ENCODE results near the gene PTPRG.
"Not testable (repeated sequence)": the region's sequence is repeated elsewhere in the genome, so short reads cannot be mapped to it uniquely, and the experiment has no call there.

Gene PTPRG

GRCh38 chr3:61808526-61808925, 247.2 kb downstream of the PTPRG start:
- no peak for DNase-seq

- no peak for DNase-seq
These were observed 247.6 kb downstream of the PTPRG start for GRCh38 chr3:61808999-61809398.

GRCh38 chr3:61809879-61810278, 248.5 kb downstream of the PTPRG start:
- DNase-seq = peak; percentile 69

GRCh38 chr3:61810953-61811497, 249.7 kb downstream of the PTPRG start:
- DNase-seq = no peak

- no peak for DNase-seq
These were observed 250.3 kb downstream of the PTPRG start for GRCh38 chr3:61811652-61812051.

- DNase-seq = no peak
These were observed 250.7 kb downstream of the PTPRG start for GRCh38 chr3:61812085-61812484.

GRCh38 chr3:61812517-61812916, 251.1 kb downstream of the PTPRG start:
- DNase-seq = no peak

- DNase-seq = no peak
These were observed 252.3 kb downstream of the PTPRG start for GRCh38 chr3:61813636-61814035.

GRCh38 chr3:61814674-61815073, 253.3 kb downstream of the PTPRG start:
- no peak for DNase-seq

GRCh38 chr3:61816304-61816703, 254.9 kb downstream of the PTPRG start:
- not testable (repeated sequence) for DNase-seq

- DNase-seq = no peak
These were observed 258.5 kb downstream of the PTPRG start for GRCh38 chr3:61819861-61820260.

- DNase-seq = no peak
These were observed 259.1 kb downstream of the PTPRG start for GRCh38 chr3:61820306-61820992.

GRCh38 chr3:61821823-61822251, 260.5 kb downstream of the PTPRG start:
- DNase-seq = no peak

- no peak for DNase-seq
These were observed 261.2 kb downstream of the PTPRG start for GRCh38 chr3:61822588-61822987.

- no peak for DNase-seq
These were observed 263.3 kb downstream of the PTPRG start for GRCh38 chr3:61824553-61825135.

GRCh38 chr3:61826161-61826560, 264.8 kb downstream of the PTPRG start:
- DNase-seq = no peak

- DNase-seq = no peak
These were observed 267.0 kb downstream of the PTPRG start for GRCh38 chr3:61828184-61828874.

- no peak for DNase-seq
These were observed 267.7 kb downstream of the PTPRG start for GRCh38 chr3:61828880-61829721.

GRCh38 chr3:61829722-61830350, 268.5 kb downstream of the PTPRG start:
- no peak for DNase-seq

GRCh38 chr3:61831973-61832372, 270.6 kb downstream of the PTPRG start:
- no peak for DNase-seq

- DNase-seq = no peak
These were observed 271.2 kb downstream of the PTPRG start for GRCh38 chr3:61832375-61833229.

All from NCI-H2227 treated with DMSO at 0.1 percent for 48 hours (cell line).